Kidney (tissue), 14 donors: Measurements from ENCODE around the gene PPP1R11. TPM values are rescaled to one million over a fixed set of nuclear protein-coding genes. Genes with fewer than 3 reads are reported as not detected.
A peak's percentile ranks its signal among the peaks of the same experiment; 100 is the strongest.

Experiments used
- DNase-seq, 5 donors: peaks; one replicate each; pipeline ENCODE4 v3.0.0-alpha.2; 2013 to 2020
- FAIRE-seq: peaks from 2 replicates; lab custom pipeline; 2012; peaks lifted over from hg19 to GRCh38; lab: Jason Lieb, UNC
- H3K27ac ChIP-seq, 2 donors: one replicate each; pipeline ENCODE4 v1.7.0; 2013; ENCODE audit warnings: low read depth in 2 of 2, low read length in 2 of 2, inconsistent platforms in 1 of 2
- H3K27me3 ChIP-seq: one replicate; pipeline ENCODE4 v1.7.1; 2013; ENCODE audit warnings: low read length, inconsistent platforms; ENCODE audit not compliant: control insufficient read depth, insufficient read depth
- H3K36me3 ChIP-seq, 3 donors: one replicate each; pipeline versions ENCODE4 v1.7.0 to v1.7.1; 2013; ENCODE audit warnings: low read length in 3 of 3, control low read depth in 1 of 3, inconsistent platforms in 1 of 3; ENCODE audit not compliant: insufficient read depth in 3 of 3, control insufficient read depth in 2 of 3
- H3K4me1 ChIP-seq, 3 donors: one replicate each; pipeline versions ENCODE4 v1.7.0 to v1.7.1; 2013; ENCODE audit warnings: low read length in 3 of 3, inconsistent platforms in 1 of 3, low read depth in 1 of 3; ENCODE audit not compliant: control insufficient read depth in 2 of 3, insufficient read depth in 2 of 3
- H3K4me3 ChIP-seq, 3 donors: one replicate each; pipeline versions ENCODE4 v1.7.0 to v1.8.1; 2013; ENCODE audit warnings: low read length in 3 of 3, control low read depth in 1 of 3, inconsistent platforms in 1 of 3
- H3K9ac ChIP-seq, 3 donors: one replicate each; pipeline versions ENCODE4 v1.7.0 to v1.7.1; 2013; ENCODE audit warnings: low read length in 3 of 3, control low read depth in 1 of 3, inconsistent platforms in 1 of 3
- H3K9me3 ChIP-seq, 3 donors: one replicate each; pipeline versions ENCODE4 v1.7.0 to v1.7.1; 2013; ENCODE audit warnings: low read length in 3 of 3, control low read depth in 1 of 3, inconsistent platforms in 1 of 3; ENCODE audit not compliant: control insufficient read depth in 2 of 3, insufficient read depth in 1 of 3
- intact Hi-C: fragments of 100-400 bp; cut with DNase I; formaldehyde crosslinking; loops from one replicate; pipeline ENCODE4 v1.11.1; 2022
- polyA plus RNA-seq: library from polyadenylated mRNA; stranded (reverse); fragments of 350-450 nt; fragmentation: Illumina TruSeq; extraction: RNeasy Lipid Tissue Mini Kit (QIAGEN cat#74804); gene quantifications from one replicate; pipeline ENCODE4 v1.2.3, GENCODE V29; 2014; ENCODE audit warnings: low read depth, low replicate concordance; ENCODE audit not compliant: insufficient read depth
- total RNA-seq: library from RNA; stranded (reverse); fragmentation: NEBNext Ultra II Directional; extraction: Animal tissue kit (Norgen Biotek cat#: 25700); gene quantifications from one replicate; pipeline ENCODE4 v1.2.1, GENCODE V29; 2021
- TF ChIP-seq, protein P1 (sequence below): IDR thresholded peaks from 3 replicates; pipeline ENCODE4 v1.5.1; 2012; ENCODE audit warnings: mild to moderate bottlenecking, moderate library complexity, borderline replicate concordance; ENCODE audit not compliant: insufficient read depth; ENCODE audit errors: extremely low read depth
- donor health status: control.
- donor health status: control.
- donor health status: control.
- donor health status: control.
- donor health status: control.
- donor health status: DM: yes; HTN: yes; CAD: no.
- donor health status: Normal renal cell carcinoma (clear cell type).

PPP1R11 gene
- total and polyA plus RNA-seq, 2 donors from 2014 or later = 71.6 to 78.3 TPM

DNA sequence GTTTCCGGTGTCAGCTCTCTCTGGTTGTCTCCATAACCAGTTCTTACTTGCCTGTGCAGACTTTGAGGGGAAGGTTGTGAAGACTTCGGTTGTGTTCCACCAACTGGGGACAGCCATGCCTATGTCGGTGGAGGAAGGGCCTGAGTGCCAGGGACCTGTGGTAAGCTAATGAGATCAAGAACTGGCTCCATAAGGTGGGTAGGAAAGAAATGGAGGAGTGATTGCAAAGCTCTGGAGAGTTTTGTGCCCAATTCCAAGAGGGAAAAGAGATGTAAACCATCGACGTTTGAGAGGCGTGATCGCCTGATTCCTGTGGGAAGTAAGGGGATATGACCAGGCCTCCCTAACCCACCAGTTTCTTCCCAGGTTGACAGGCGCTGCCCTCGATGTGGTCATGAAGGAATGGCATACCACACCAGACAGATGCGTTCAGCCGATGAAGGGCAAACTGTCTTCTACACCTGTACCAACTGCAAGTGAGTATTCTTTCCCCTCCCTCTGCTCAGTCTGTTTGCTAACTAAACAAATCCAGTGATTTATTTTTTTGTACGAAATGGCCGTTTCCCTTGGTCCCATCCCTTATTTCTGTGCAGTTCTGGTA, 5.0 kb upstream of the PPP1R11 start:
- H3K27ac ChIP-seq = peak overlapping the region; percentile 81 to 85
- peaks cover 0 to 5% (median 3%) of the 10 kb centered on the region in 3 donors for H3K36me3 ChIP-seq
- TF ChIP-seq, protein P1, sequence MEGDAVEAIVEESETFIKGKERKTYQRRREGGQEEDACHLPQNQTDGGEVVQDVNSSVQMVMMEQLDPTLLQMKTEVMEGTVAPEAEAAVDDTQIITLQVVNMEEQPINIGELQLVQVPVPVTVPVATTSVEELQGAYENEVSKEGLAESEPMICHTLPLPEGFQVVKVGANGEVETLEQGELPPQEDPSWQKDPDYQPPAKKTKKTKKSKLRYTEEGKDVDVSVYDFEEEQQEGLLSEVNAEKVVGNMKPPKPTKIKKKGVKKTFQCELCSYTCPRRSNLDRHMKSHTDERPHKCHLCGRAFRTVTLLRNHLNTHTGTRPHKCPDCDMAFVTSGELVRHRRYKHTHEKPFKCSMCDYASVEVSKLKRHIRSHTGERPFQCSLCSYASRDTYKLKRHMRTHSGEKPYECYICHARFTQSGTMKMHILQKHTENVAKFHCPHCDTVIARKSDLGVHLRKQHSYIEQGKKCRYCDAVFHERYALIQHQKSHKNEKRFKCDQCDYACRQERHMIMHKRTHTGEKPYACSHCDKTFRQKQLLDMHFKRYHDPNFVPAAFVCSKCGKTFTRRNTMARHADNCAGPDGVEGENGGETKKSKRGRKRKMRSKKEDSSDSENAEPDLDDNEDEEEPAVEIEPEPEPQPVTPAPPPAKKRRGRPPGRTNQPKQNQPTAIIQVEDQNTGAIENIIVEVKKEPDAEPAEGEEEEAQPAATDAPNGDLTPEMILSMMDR = no peak
- intact Hi-C loops = no loop called here
- no peaks in the 10 kb centered on the region for H3K27me3 ChIP-seq
- H3K4me3 ChIP-seq = peak overlapping the region; percentile 95 to 100 (median 97)
- H3K9ac ChIP-seq = peak overlapping the region; percentile 90 to 100 (median 92)
- peak in 2 of 5 donors; percentile 33 to 52 for DNase-seq
- no peak for FAIRE-seq
- no peaks in the 10 kb centered on the region for H3K9me3 ChIP-seq
- H3K4me1 ChIP-seq = peaks cover 0 to 18% (median 5%) of the 10 kb centered on the region in 3 donors

DNA sequence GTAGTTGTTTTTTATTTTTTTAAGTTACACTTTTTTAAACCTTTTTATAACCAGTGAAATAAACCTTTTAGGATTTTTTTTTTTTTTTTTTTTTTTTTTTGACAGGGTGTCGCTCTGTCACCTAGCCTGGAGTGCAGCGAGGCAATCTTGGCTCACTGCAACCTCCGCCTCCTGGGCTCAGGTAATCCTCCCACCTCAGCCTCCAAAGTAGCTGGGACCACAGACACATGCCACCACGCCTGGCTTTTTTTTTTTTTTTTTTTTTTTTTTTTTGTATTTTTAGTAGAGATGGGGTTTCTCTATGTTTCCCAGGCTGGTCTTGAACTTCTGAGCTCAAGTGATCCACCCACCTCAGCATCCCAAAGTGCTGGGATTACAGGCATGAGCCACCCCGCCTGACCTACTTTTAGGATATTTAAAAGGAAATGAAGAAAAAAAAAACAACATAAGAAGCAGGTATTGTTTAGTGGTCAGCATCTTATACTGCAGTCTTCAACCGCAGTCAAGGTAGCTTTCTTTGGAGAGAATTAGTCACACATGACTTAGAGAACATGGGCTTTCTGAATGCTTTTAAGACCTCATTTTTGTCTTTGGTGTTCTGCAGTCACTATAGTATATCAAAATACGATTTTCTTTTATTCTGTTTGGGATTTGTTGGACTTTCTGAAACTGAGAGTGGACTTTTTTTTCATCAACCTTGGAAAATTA, 4.4 kb upstream of the PPP1R11 start:
- Histone ChIP-seq H3K9me3 (no peaks in the 10 kb centered on the region), H3K9ac (no peak overlapping the region), H3K4me3 (peak overlapping the region; percentile 95 to 100 (median 97)), H3K27me3 (no peaks in the 10 kb centered on the region), H3K36me3 (peaks cover 0 to 3% (median 3%) of the 10 kb centered on the region in 3 donors), H3K4me1 (peaks cover 0 to 18% (median 5%) of the 10 kb centered on the region in 3 donors), H3K27ac (no peak overlapping the region)
- TF ChIP-seq, protein P1 = no peak
- DNase-seq (no peak), FAIRE-seq (no peak)
- intact Hi-C loops = no loop called here

DNA sequence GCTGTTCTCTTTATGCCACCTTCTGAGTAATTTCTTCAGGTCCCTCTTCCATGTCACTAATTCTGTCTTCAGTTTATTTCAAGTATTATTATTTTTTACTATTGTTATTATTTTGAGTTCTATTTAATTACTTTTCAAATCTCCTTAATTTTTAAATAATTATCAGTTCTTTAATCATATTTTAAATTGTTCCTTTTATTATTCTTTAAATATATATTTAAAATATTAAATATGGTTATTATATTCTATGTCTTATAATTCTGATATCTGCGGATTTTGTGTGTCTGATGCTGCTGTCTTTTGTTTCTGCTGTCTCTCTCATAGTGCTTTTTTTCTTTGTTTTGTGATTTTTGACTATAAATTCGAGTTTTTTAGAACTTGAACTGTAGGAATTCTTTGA, 3.7 kb upstream of the PPP1R11 start:
- TF ChIP-seq, protein P1 = no peak
- no peak for FAIRE-seq
- no peaks in the 10 kb centered on the region for H3K9me3 ChIP-seq
- peaks cover 0 to 20% (median 5%) of the 10 kb centered on the region in 3 donors for H3K4me1 ChIP-seq
- H3K27me3 ChIP-seq = no peaks in the 10 kb centered on the region
- no peak overlapping the region for H3K4me3 ChIP-seq
- H3K36me3 ChIP-seq = peaks cover 0 to 3% (median 0%) of the 10 kb centered on the region in 3 donors
- no peak overlapping the region for H3K9ac ChIP-seq
- H3K27ac ChIP-seq = no peak overlapping the region
- DNase-seq = no peak
- intact Hi-C loops = no loop called here
